GM20431 (cell line): ENCODE results near the gene NHERF2.

Source experiments
- in situ Hi-C: fragments of 300-500 bp; cut with MseI, MboI; formaldehyde crosslinking; loops from one replicate; pipeline ENCODE4 v1.15.0; 2020; ENCODE audit warnings: low sequenced_read_pairs; ENCODE audit not compliant: unreplicated experiment

The NHERF2 gene

GRCh38 chr16:2054543-2055245 lies 28.0 kb downstream of the NHERF2 start:
- in situ Hi-C loops: no loop called here

- in situ Hi-C loops: no loop called here
Measured at GRCh38 chr16:2056077-2056476, 29.4 kb downstream of the NHERF2 start.

- in situ Hi-C loops: no loop called here
Measured at GRCh38 chr16:2056681-2057407, 30.1 kb downstream of the NHERF2 start.

GRCh38 chr16:2057438-2057837 lies 30.7 kb downstream of the NHERF2 start:
- in situ Hi-C loops: no loop called here

- in situ Hi-C loops: no loop called here
Measured at GRCh38 chr16:2058420-2058819, 31.7 kb downstream of the NHERF2 start.

GRCh38 chr16:2058872-2059271 lies 32.2 kb downstream of the NHERF2 start:
- in situ Hi-C loops: no loop called here

GRCh38 chr16:2060346-2060745 lies 33.6 kb downstream of the NHERF2 start:
- in situ Hi-C loops: no loop called here

GRCh38 chr16:2061023-2061422 lies 34.3 kb downstream of the NHERF2 start:
- in situ Hi-C loops: no loop called here

- in situ Hi-C loops: no loop called here
Measured at GRCh38 chr16:2061526-2061925, 34.8 kb downstream of the NHERF2 start.

GRCh38 chr16:2062801-2063200 lies 36.1 kb downstream of the NHERF2 start:
- in situ Hi-C loops: no loop called here

GRCh38 chr16:2063861-2064260 lies 37.2 kb downstream of the NHERF2 start:
- in situ Hi-C loops: no loop called here

GRCh38 chr16:2064368-2064945 lies 37.8 kb downstream of the NHERF2 start:
- in situ Hi-C loops: no loop called here

- in situ Hi-C loops: no loop called here
Measured at GRCh38 chr16:2066139-2066538, 39.4 kb downstream of the NHERF2 start.

- in situ Hi-C loops: no loop called here
Measured at GRCh38 chr16:2070576-2071453, 44.1 kb downstream of the NHERF2 start.

GRCh38 chr16:2071454-2072202 lies 44.9 kb downstream of the NHERF2 start:
- in situ Hi-C loops: no loop called here

GRCh38 chr16:2072926-2073325 lies 46.2 kb downstream of the NHERF2 start:
- in situ Hi-C loops: no loop called here

GRCh38 chr16:2074071-2074470 lies 47.4 kb downstream of the NHERF2 start:
- in situ Hi-C loops: no loop called here

- in situ Hi-C loops: no loop called here
Measured at GRCh38 chr16:2075631-2076030, 48.9 kb downstream of the NHERF2 start.

- in situ Hi-C loops: no loop called here
Measured at GRCh38 chr16:2076072-2076865, 49.6 kb downstream of the NHERF2 start.
